ENCODE results near the gene HDHD5. TPM values are rescaled to one million over a fixed set of nuclear protein-coding genes. Genes with fewer than 3 reads are reported as not detected.

Gene HDHD5
- total RNA-seq, 1 donor from 2014 or later: 27.6 TPM

- Histone ChIP-seq H4K20me1 (ENCODE audit: insufficient read depth, low read length) (peaks cover 12% of the 10 kb centered on the region), H3K4me3 (ENCODE audit: insufficient read depth, low read depth, low read length) (no peak overlapping the region), H3K9ac (ENCODE audit: low read length) (no peak overlapping the region), H3K36me3 (ENCODE audit: insufficient read depth, low read length) (peaks cover 3% of the 10 kb centered on the region), H3K4me1 (ENCODE audit: insufficient read depth, low read length) (no peaks in the 10 kb centered on the region), H3K79me2 (ENCODE audit: insufficient read depth, low read length) (no peaks in the 10 kb centered on the region), H2AFZ (ENCODE audit: low read depth, low read length) (no peak overlapping the region), H3K4me2 (ENCODE audit: low read length) (no peak overlapping the region), H3K9me3 (ENCODE audit: insufficient read depth, low read depth, low read length) (no peaks in the 10 kb centered on the region), H3K27me3 (ENCODE audit: insufficient read depth, low read length) (no peaks in the 10 kb centered on the region), H3K27ac (ENCODE audit: low read depth, low read length) (no peak overlapping the region)
- no peak overlapping the region for H3K27ac Mint-ChIP-seq (ENCODE audit: unreplicated experiment)
- DNase-seq (ENCODE audit: low read depth) (no peak), FAIRE-seq (no peak)
- H3K4me3 Mint-ChIP-seq (ENCODE audit: unreplicated experiment): no peak overlapping the region
- no peaks in the 10 kb centered on the region for H3K4me1 Mint-ChIP-seq (ENCODE audit: low read depth, unreplicated experiment)
- peaks cover 18% of the 10 kb centered on the region for H3K36me3 Mint-ChIP-seq (ENCODE audit: low read depth, unreplicated experiment)
- TF ChIP-seq CTCF (IDR thresholded peaks at IDR 0.05; ENCODE audit: insufficient read depth, low read depth, low read length) (no peak), EZH2 (IDR thresholded peaks at IDR 0.05; ENCODE audit: insufficient read depth, low read length) (no peak)
- no peaks in the 10 kb centered on the region for H3K9me3 Mint-ChIP-seq (ENCODE audit: unreplicated experiment)
- H3K27me3 Mint-ChIP-seq (ENCODE audit: low read depth, unreplicated experiment): no peaks in the 10 kb centered on the region
Measured at GRCh38 chr22:17110791-17111550, 48.1 kb downstream of the HDHD5 start.

DNA sequence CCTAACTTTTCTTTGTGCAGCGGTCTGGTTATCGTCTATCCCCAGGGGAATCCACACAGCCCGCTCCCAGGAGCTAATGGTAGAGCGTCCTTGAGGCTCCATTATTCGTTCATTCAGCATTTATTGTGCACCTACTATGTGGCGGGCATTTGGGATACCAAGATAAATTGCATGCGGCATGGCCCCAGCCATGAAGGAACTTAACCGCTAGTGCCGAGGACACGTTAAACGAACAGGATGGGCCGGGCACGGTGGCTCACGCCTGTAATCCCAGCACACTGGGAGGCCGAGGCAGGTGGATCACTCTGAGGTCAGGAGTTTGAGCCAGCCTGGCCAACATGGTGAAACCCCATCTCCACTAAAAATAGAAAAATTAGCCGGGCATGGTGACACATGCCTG lies 49.1 kb downstream of the HDHD5 start:
- FAIRE-seq: no peak
- no peaks in the 10 kb centered on the region for H3K27me3 Mint-ChIP-seq (ENCODE audit: low read depth, unreplicated experiment)
- H3K79me2 ChIP-seq (ENCODE audit: insufficient read depth, low read length): no peaks in the 10 kb centered on the region

More for the DNA sequence above, 49.1 kb downstream of the HDHD5 start:
- Histone ChIP-seq H3K9me3 (ENCODE audit: insufficient read depth, low read depth, low read length) (no peaks in the 10 kb centered on the region), H3K27ac (ENCODE audit: low read depth, low read length) (no peak overlapping the region), H3K36me3 (ENCODE audit: insufficient read depth, low read length) (peaks cover 3% of the 10 kb centered on the region), H4K20me1 (ENCODE audit: insufficient read depth, low read length) (peaks cover 12% of the 10 kb centered on the region), H3K4me3 (ENCODE audit: insufficient read depth, low read depth, low read length) (no peak overlapping the region), H3K27me3 (ENCODE audit: insufficient read depth, low read length) (no peaks in the 10 kb centered on the region), H3K4me2 (ENCODE audit: low read length) (no peak overlapping the region), H3K4me1 (ENCODE audit: insufficient read depth, low read length) (no peaks in the 10 kb centered on the region), H3K9ac (ENCODE audit: low read length) (no peak overlapping the region), H2AFZ (ENCODE audit: low read depth, low read length) (no peak overlapping the region)
- DNase-seq (ENCODE audit: low read depth): no peak
- Mint-ChIP-seq H3K9me3 (ENCODE audit: unreplicated experiment) (no peaks in the 10 kb centered on the region), H3K36me3 (ENCODE audit: low read depth, unreplicated experiment) (peaks cover 21% of the 10 kb centered on the region), H3K27ac (ENCODE audit: unreplicated experiment) (no peak overlapping the region), H3K4me1 (ENCODE audit: low read depth, unreplicated experiment) (no peaks in the 10 kb centered on the region), H3K4me3 (ENCODE audit: unreplicated experiment) (no peak overlapping the region)
- TF ChIP-seq EZH2 (IDR thresholded peaks at IDR 0.05; ENCODE audit: insufficient read depth, low read length) (no peak), CTCF (IDR thresholded peaks at IDR 0.05; ENCODE audit: insufficient read depth, low read depth, low read length) (no peak)
